Measurements from ENCODE around the gene TMEM233.
"Not testable (repeated sequence)": the region's sequence is repeated elsewhere in the genome, so short reads cannot be mapped to it uniquely, and the experiment has no call there.

DNA sequence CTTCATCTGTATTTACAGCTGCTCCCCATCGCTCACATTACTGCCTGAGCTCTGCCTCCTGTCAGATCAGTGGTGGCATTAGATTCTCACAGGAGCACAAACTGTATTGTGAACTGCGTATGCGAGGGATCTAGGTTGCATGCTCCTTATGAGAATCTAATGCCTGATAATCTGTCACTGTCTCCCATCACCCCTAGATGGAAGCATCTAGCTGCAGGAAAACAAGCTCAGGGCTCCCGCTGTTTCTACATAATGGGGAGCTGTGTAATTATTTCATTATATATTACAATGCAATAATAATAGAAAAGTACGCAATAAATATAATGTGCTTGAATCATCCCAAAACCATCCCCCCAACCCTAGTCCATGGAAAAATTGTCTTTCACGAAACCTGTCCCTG is 64.6 kb downstream of the TMEM233 start:
- TF ChIP-seq, protein P1, sequence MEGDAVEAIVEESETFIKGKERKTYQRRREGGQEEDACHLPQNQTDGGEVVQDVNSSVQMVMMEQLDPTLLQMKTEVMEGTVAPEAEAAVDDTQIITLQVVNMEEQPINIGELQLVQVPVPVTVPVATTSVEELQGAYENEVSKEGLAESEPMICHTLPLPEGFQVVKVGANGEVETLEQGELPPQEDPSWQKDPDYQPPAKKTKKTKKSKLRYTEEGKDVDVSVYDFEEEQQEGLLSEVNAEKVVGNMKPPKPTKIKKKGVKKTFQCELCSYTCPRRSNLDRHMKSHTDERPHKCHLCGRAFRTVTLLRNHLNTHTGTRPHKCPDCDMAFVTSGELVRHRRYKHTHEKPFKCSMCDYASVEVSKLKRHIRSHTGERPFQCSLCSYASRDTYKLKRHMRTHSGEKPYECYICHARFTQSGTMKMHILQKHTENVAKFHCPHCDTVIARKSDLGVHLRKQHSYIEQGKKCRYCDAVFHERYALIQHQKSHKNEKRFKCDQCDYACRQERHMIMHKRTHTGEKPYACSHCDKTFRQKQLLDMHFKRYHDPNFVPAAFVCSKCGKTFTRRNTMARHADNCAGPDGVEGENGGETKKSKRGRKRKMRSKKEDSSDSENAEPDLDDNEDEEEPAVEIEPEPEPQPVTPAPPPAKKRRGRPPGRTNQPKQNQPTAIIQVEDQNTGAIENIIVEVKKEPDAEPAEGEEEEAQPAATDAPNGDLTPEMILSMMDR (IDR thresholded peaks at IDR 0.05) = not testable (repeated sequence)
- not testable (repeated sequence) for TF ChIP-seq EP300, POLR2A, POLR2AphosphoS5 (IDR thresholded peaks at IDR 0.05)
